T-cell (primary cell): ENCODE data around the gene KCNMA1. TPM values are rescaled to one million over a fixed set of nuclear protein-coding genes. Genes with fewer than 3 reads are reported as not detected.

Source experiments
- ATAC-seq, 4 experiments: fragments of 200-7000 bp in 3 of 4; fragments of 150-1000 bp in 1 of 4; cut with Tn5 transposase; replicated peaks in 1 of 4; 1 replicate in 3 of 4; 2 replicates in 1 of 4; pipeline ENCODE4 v1.10.0; 2021; ENCODE audit warnings: moderate library complexity in 3 of 4, mild to moderate bottlenecking in 2 of 4, moderate number of reproducible peaks in 1 of 4
- CTCF ChIA-PET, 2 donors: fragments of 300-600 bp; sonication (Branson Sonifier 250); formaldehyde crosslinking; loops; one replicate each; lab custom pipeline; 2022; ENCODE audit warnings: antibody characterized with exemption in 2 of 2; lab: Charles Lee
- POLR2A ChIA-PET, 2 donors: fragments of 300-600 bp; sonication (Branson Sonifier 250); formaldehyde crosslinking; loops; one replicate each; lab custom pipeline; 2022; ENCODE audit warnings: antibody characterized with exemption in 2 of 2; lab: Charles Lee
- DNase-seq, 35 experiments: peaks; one replicate each; pipeline versions ENCODE4 v3.0.0 to v3.0.0-alpha.2; 2013 to 2023
- H3K27ac ChIP-seq: one replicate; pipeline ENCODE4 v1.5.1; 2013; ENCODE audit warnings: low read length
- H3K27me3 ChIP-seq, 2 experiments: replicated peaks in 1 of 2; 1 replicate in 1 of 2; 2 replicates in 1 of 2; pipeline versions ENCODE4 v1.6.1 to v1.7.0; 2013; ENCODE audit warnings: low read length in 1 of 2, mixed read lengths in 1 of 2; ENCODE audit not compliant: control insufficient read depth in 2 of 2, insufficient read depth in 2 of 2; ENCODE audit errors: extremely low read depth in 1 of 2
- H3K36me3 ChIP-seq, 2 donors: 1 replicate in 1 of 2; 2 replicates in 1 of 2; pipeline versions ENCODE4 v1.6.1 to v1.7.0; 2013; ENCODE audit warnings: low read length in 1 of 2; ENCODE audit not compliant: control insufficient read depth in 2 of 2, insufficient read depth in 1 of 2; ENCODE audit errors: extremely low read depth in 1 of 2
- H3K4me1 ChIP-seq, 2 experiments: 1 replicate in 1 of 2; 2 replicates in 1 of 2; pipeline versions ENCODE4 v1.6.1 to v1.7.0; 2013; ENCODE audit warnings: low read length in 2 of 2, mixed read lengths in 1 of 2; ENCODE audit not compliant: insufficient read depth in 2 of 2, control insufficient read depth in 1 of 2; ENCODE audit errors: extremely low read depth in 1 of 2
- H3K4me3 ChIP-seq, 2 donors: 1 replicate in 1 of 2; 2 replicates in 1 of 2; pipeline versions ENCODE4 v1.5.1 to v1.7.0; 2013; ENCODE audit warnings: mild to moderate bottlenecking in 2 of 2, low read length in 1 of 2, moderate library complexity in 1 of 2; ENCODE audit not compliant: control insufficient read depth in 1 of 2; ENCODE audit errors: extremely low read depth in 1 of 2
- H3K9me3 ChIP-seq: 2 replicates; pipeline ENCODE4 v1.7.0; 2013
- H3K27ac Mint-ChIP-seq, 2 donors: one replicate each; pipeline ENCODE4 v1.8.0; 2020 to 2021; ENCODE audit warnings: mild to moderate bottlenecking in 2 of 2, mixed read lengths in 2 of 2
- H3K27me3 Mint-ChIP-seq, 2 donors: one replicate each; pipeline ENCODE4 v1.8.0; 2021 to 2022; ENCODE audit warnings: mixed read lengths in 2 of 2
- H3K36me3 Mint-ChIP-seq: one replicate; pipeline ENCODE4 v1.8.0; 2021; ENCODE audit warnings: mixed read lengths
- H3K4me1 Mint-ChIP-seq, 3 donors: one replicate each; pipeline ENCODE4 v1.8.0; 2020 to 2022; ENCODE audit warnings: mixed read lengths in 3 of 3, mild to moderate bottlenecking in 1 of 3
- H3K4me3 Mint-ChIP-seq, 3 donors: one replicate each; pipeline ENCODE4 v1.8.0; 2020 to 2022; ENCODE audit warnings: mild to moderate bottlenecking in 3 of 3, mixed read lengths in 3 of 3, moderate library complexity in 3 of 3
- H3K9me3 Mint-ChIP-seq, 3 donors: one replicate each; pipeline ENCODE4 v1.8.0; 2020 to 2022; ENCODE audit warnings: mixed read lengths in 3 of 3
- WGBS: methylation state at CpG from one replicate; pipeline ENCODE4 v1.1.5; 2013; ENCODE audit warnings: missing lambda C conversion rate; ENCODE audit not compliant: insufficient coverage; 5-methylcytosine and 5-hydroxymethylcytosine counted together
- total RNA-seq, 35 experiments: library from RNA in 6 of 35; stranded (reverse) in 6 of 35; fragments of 120-200 nt in 1 of 35; gene quantifications; one replicate each; pipeline versions ENCODE4 v1.2.1 to v1.2.4 and lab custom pipeline; 2013 to 2026

Gene KCNMA1
- total RNA-seq, 5 donors from 2014 or later (not counting 1 experiment from before 2014, with no cell fraction given) = 0.14 to 1.6 (median 0.60) TPM

GRCh38 chr10:77386838-77387237 lies 250.8 kb downstream of the KCNMA1 start:
- POLR2A ChIA-PET = no interaction called here
- Mint-ChIP-seq H3K4me1 (peaks cover 4 to 11% (median 6%) of the 10 kb centered on the region in 3 donors), H3K9me3 (no peaks in the 10 kb centered on the region), H3K36me3 (no peaks in the 10 kb centered on the region), H3K4me3 (peak overlapping the region in 1 of 3 donors; percentile 0), H3K27ac (no peak overlapping the region), H3K27me3 (no peaks in the 10 kb centered on the region)
- no peak for DNase-seq
- no peak for ATAC-seq
- Histone ChIP-seq H3K27me3 (peaks cover 0 to 2% of the 10 kb centered on the region in 2 experiments), H3K9me3 (no peaks in the 10 kb centered on the region), H3K27ac (no peak overlapping the region), H3K4me1 (no peaks in the 10 kb centered on the region), H3K4me3 (no peak overlapping the region), H3K36me3 (no peaks in the 10 kb centered on the region)
- WGBS = 20% methylated on average over 1 of the region's 5 CpGs
- CTCF ChIA-PET = no interaction called here

- no peaks in the 10 kb centered on the region for H3K36me3 Mint-ChIP-seq
- 52% methylated on average over 3 of the region's 4 CpGs for WGBS
- ATAC-seq = no peak
- H3K4me1 Mint-ChIP-seq = peaks cover 4 to 11% (median 6%) of the 10 kb centered on the region in 3 donors
- peak overlapping the region in 1 of 3 donors; percentile 0 for H3K4me3 Mint-ChIP-seq
- POLR2A ChIA-PET = no interaction called here
- Histone ChIP-seq H3K4me1 (no peaks in the 10 kb centered on the region), H3K4me3 (no peak overlapping the region), H3K27me3 (peaks cover 0 to 2% of the 10 kb centered on the region in 2 experiments), H3K36me3 (no peaks in the 10 kb centered on the region), H3K27ac (no peak overlapping the region), H3K9me3 (no peaks in the 10 kb centered on the region)
- no peak overlapping the region for H3K27ac Mint-ChIP-seq
- H3K27me3 Mint-ChIP-seq = no peaks in the 10 kb centered on the region
- CTCF ChIA-PET = no interaction called here
- no peaks in the 10 kb centered on the region for H3K9me3 Mint-ChIP-seq
- no peak for DNase-seq
Measured at GRCh38 chr10:77386365-77386764, 251.2 kb downstream of the KCNMA1 start.

GRCh38 chr10:77385315-77385714 lies 252.3 kb downstream of the KCNMA1 start:
- Mint-ChIP-seq H3K9me3 (no peaks in the 10 kb centered on the region), H3K27ac (no peak overlapping the region), H3K36me3 (no peaks in the 10 kb centered on the region), H3K4me3 (no peak overlapping the region), H3K4me1 (peaks cover 4 to 13% (median 6%) of the 10 kb centered on the region in 3 donors), H3K27me3 (peaks cover 0 to 5% of the 10 kb centered on the region in 2 donors)
- WGBS = 60% methylated on average over 2 of the region's 2 CpGs
- H3K27me3 ChIP-seq = no peaks in the 10 kb centered on the region
- CTCF ChIA-PET = no interaction called here
- no peaks in the 10 kb centered on the region for H3K4me1 ChIP-seq
- no peaks in the 10 kb centered on the region for H3K36me3 ChIP-seq
- no peak overlapping the region for H3K4me3 ChIP-seq
- ATAC-seq = no peak
- DNase-seq = no peak
- POLR2A ChIA-PET = no interaction called here
- H3K27ac ChIP-seq = no peak overlapping the region
- H3K9me3 ChIP-seq = no peaks in the 10 kb centered on the region

- 87% methylated on average over 10 of the region's 14 CpGs for WGBS
- peaks cover 0 to 5% of the 10 kb centered on the region in 2 donors for H3K27me3 Mint-ChIP-seq
- H3K36me3 Mint-ChIP-seq = no peaks in the 10 kb centered on the region
Measured at GRCh38 chr10:77383861-77384553, 253.6 kb downstream of the KCNMA1 start.

GRCh38 chr10:77381750-77382149 lies 255.9 kb downstream of the KCNMA1 start:
- DNase-seq = no peak
- 69% methylated on average over 3 of the region's 4 CpGs for WGBS

More at GRCh38 chr10:77383861-77384553, 253.6 kb downstream of the KCNMA1 start:
- ChIA-PET CTCF (interaction anchor here in 1 of 2 donors (0.7 kb wide), 1 partner anchor 61 kb away, joined by 4 read pairs; no protein-coding TSS in a partner anchor), POLR2A (no interaction called here)
- Histone ChIP-seq H3K27me3 (no peaks in the 10 kb centered on the region), H3K4me1 (no peaks in the 10 kb centered on the region), H3K36me3 (no peaks in the 10 kb centered on the region), H3K9me3 (no peaks in the 10 kb centered on the region), H3K27ac (no peak overlapping the region), H3K4me3 (no peak overlapping the region)
- DNase-seq (no peak), ATAC-seq (no peak)
- H3K27ac Mint-ChIP-seq = no peak overlapping the region
- H3K9me3 Mint-ChIP-seq = no peaks in the 10 kb centered on the region
- no peak overlapping the region for H3K4me3 Mint-ChIP-seq
- peaks cover 4 to 16% (median 6%) of the 10 kb centered on the region in 3 donors for H3K4me1 Mint-ChIP-seq

GRCh38 chr10:77380723-77381122 lies 256.9 kb downstream of the KCNMA1 start:
- Mint-ChIP-seq H3K36me3 (no peaks in the 10 kb centered on the region), H3K4me1 (peaks cover 0 to 5% (median 0%) of the 10 kb centered on the region in 3 donors), H3K4me3 (no peak overlapping the region), H3K27ac (no peak overlapping the region), H3K9me3 (no peaks in the 10 kb centered on the region), H3K27me3 (peaks cover 7 to 11% of the 10 kb centered on the region in 2 donors)
- Histone ChIP-seq H3K27ac (no peak overlapping the region), H3K4me1 (no peaks in the 10 kb centered on the region), H3K27me3 (peaks cover 0 to 13% of the 10 kb centered on the region in 2 experiments), H3K36me3 (no peaks in the 10 kb centered on the region), H3K4me3 (no peak overlapping the region), H3K9me3 (no peaks in the 10 kb centered on the region)
- CTCF ChIA-PET = no interaction called here
- ATAC-seq (no peak), DNase-seq (no peak)
- no CpG with 5 or more reads among the region's 1 CpG for WGBS
- POLR2A ChIA-PET = interaction anchor here in 1 of 2 donors (0.6 kb wide), 1 partner anchor 130 kb away, joined by 3 read pairs; no protein-coding TSS in a partner anchor

More at GRCh38 chr10:77381750-77382149, 255.9 kb downstream of the KCNMA1 start:
- Mint-ChIP-seq H3K4me1 (peaks cover 2 to 11% (median 3%) of the 10 kb centered on the region in 3 donors), H3K27ac (no peak overlapping the region), H3K36me3 (no peaks in the 10 kb centered on the region), H3K27me3 (peaks cover 2 to 11% of the 10 kb centered on the region in 2 donors), H3K4me3 (no peak overlapping the region), H3K9me3 (no peaks in the 10 kb centered on the region)
- H3K4me3 ChIP-seq = no peak overlapping the region
- H3K36me3 ChIP-seq = no peaks in the 10 kb centered on the region
- no peaks in the 10 kb centered on the region for H3K9me3 ChIP-seq
- no peak for ATAC-seq
- ChIA-PET CTCF (no interaction called here), POLR2A (no interaction called here)
- peaks cover 0 to 8% of the 10 kb centered on the region in 2 experiments for H3K27me3 ChIP-seq
- H3K27ac ChIP-seq = no peak overlapping the region
- H3K4me1 ChIP-seq = no peaks in the 10 kb centered on the region
